GM19035 (cell line): Measurements from ENCODE around the gene MCF2L2.

Experiments
- ATAC-seq: cut with Tn5 transposase; IDR thresholded peaks from one replicate; pipeline ENCODE4 v1.9.1; 2021; ENCODE audit not compliant: unreplicated experiment

Gene MCF2L2

GRCh38 chr3:183328823-183329222, 99.6 kb downstream of the MCF2L2 start:
- ATAC-seq, result no peak

- ATAC-seq, result no peak
Measured at GRCh38 chr3:183328164-183328563, 100.3 kb downstream of the MCF2L2 start.

GRCh38 chr3:183327343-183327742, 101.1 kb downstream of the MCF2L2 start:
- no peak for ATAC-seq

GRCh38 chr3:183324083-183324482, 104.3 kb downstream of the MCF2L2 start:
- ATAC-seq, result no peak

- no peak for ATAC-seq
Measured at GRCh38 chr3:183319371-183319770, 109.0 kb downstream of the MCF2L2 start.

- ATAC-seq, result no peak
Measured at GRCh38 chr3:183318877-183319276, 109.5 kb downstream of the MCF2L2 start.

GRCh38 chr3:183317886-183318865, 110.2 kb downstream of the MCF2L2 start:
- ATAC-seq, result no peak

- ATAC-seq, result no peak
Measured at GRCh38 chr3:183317271-183317670, 111.1 kb downstream of the MCF2L2 start.

GRCh38 chr3:183315739-183316138, 112.7 kb downstream of the MCF2L2 start:
- ATAC-seq, result no peak

- ATAC-seq, result no peak
Measured at GRCh38 chr3:183313764-183314163, 114.7 kb downstream of the MCF2L2 start.

- ATAC-seq, result no peak
Measured at GRCh38 chr3:183313351-183313750, 115.1 kb downstream of the MCF2L2 start.

- ATAC-seq, result no peak
Measured at GRCh38 chr3:183312433-183312832, 116.0 kb downstream of the MCF2L2 start.

- ATAC-seq, result no peak
Measured at GRCh38 chr3:183310936-183311335, 117.5 kb downstream of the MCF2L2 start.

GRCh38 chr3:183309276-183309675, 119.1 kb downstream of the MCF2L2 start:
- no peak for ATAC-seq

GRCh38 chr3:183308751-183309150, 119.7 kb downstream of the MCF2L2 start:
- no peak for ATAC-seq

GRCh38 chr3:183307749-183308148, 120.7 kb downstream of the MCF2L2 start:
- ATAC-seq, result no peak

- ATAC-seq, result peak; percentile 78
Measured at GRCh38 chr3:183306798-183307671, 121.4 kb downstream of the MCF2L2 start.

GRCh38 chr3:183303690-183304089, 124.7 kb downstream of the MCF2L2 start:
- no peak for ATAC-seq

GRCh38 chr3:183301937-183302580, 126.4 kb downstream of the MCF2L2 start:
- ATAC-seq, result no peak

GRCh38 chr3:183300996-183301562, 127.3 kb downstream of the MCF2L2 start:
- no peak for ATAC-seq

- ATAC-seq, result no peak
Measured at GRCh38 chr3:183299976-183300375, 128.4 kb downstream of the MCF2L2 start.
